DOHH2 (cell line): ENCODE results near the gene ARRB1.

Experiments
- H3F3A ChIP-seq: fragments of 200-600 bp; sonication (generic), shearing (Covaris generic); 2 replicates; pipeline ENCODE4 v1.6.0; 2016; ENCODE audit warnings: antibody characterized with exemption, mild to moderate bottlenecking; ENCODE audit not compliant: control insufficient read depth, insufficient read depth
- H3K27ac ChIP-seq: fragments of 200-600 bp; sonication (generic); 2 replicates; pipeline ENCODE4 v1.5.1; 2014; ENCODE audit warnings: low read depth, mild to moderate bottlenecking, low read length, moderate library complexity
- H3K27me3 ChIP-seq: fragments of 200-600 bp; sonication (generic); 2 replicates; pipeline ENCODE4 v1.6.1; 2014; ENCODE audit warnings: mild to moderate bottlenecking, low read length, mixed read lengths; ENCODE audit not compliant: control insufficient read depth
- H3K36me3 ChIP-seq: fragments of 200-600 bp; sonication (generic); 2 replicates; pipeline ENCODE4 v1.6.1; 2014; ENCODE audit warnings: mild to moderate bottlenecking, low read length, moderate library complexity, mixed read lengths; ENCODE audit not compliant: control insufficient read depth
- H3K4me1 ChIP-seq: fragments of 200-600 bp; sonication (generic); 2 replicates; pipeline ENCODE4 v1.6.1; 2014; ENCODE audit warnings: mild to moderate bottlenecking, low read length, mixed read lengths; ENCODE audit not compliant: control insufficient read depth
- H3K4me2 ChIP-seq: fragments of 200-600 bp; sonication (generic); 2 replicates; pipeline ENCODE4 v1.6.0; 2014; ENCODE audit warnings: mild to moderate bottlenecking, low read length, moderate library complexity
- H3K4me3 ChIP-seq: fragments of 200-600 bp; sonication (generic); 2 replicates; pipeline ENCODE4 v1.5.1; 2014; ENCODE audit warnings: mild to moderate bottlenecking, low read length, mixed read lengths
- H3K79me2 ChIP-seq: fragments of 200-600 bp; sonication (generic); 2 replicates; pipeline ENCODE4 v1.6.1; 2014; ENCODE audit warnings: mild to moderate bottlenecking, low read length, mixed read lengths; ENCODE audit not compliant: control insufficient read depth
- H3K9me2 ChIP-seq: fragments of 200-600 bp; sonication (generic); replicated peaks from 2 replicates; pipeline ENCODE4 v1.6.1; 2014; ENCODE audit warnings: mild to moderate bottlenecking, low read length, mixed read lengths; ENCODE audit not compliant: control insufficient read depth
- H3K9me3 ChIP-seq: fragments of 200-600 bp; sonication (generic); 2 replicates; pipeline ENCODE4 v1.6.1; 2014; ENCODE audit warnings: antibody characterized with exemption, low read length, mixed read lengths; ENCODE audit not compliant: control insufficient read depth, insufficient read depth
- H4K20me1 ChIP-seq: fragments of 200-600 bp; sonication (generic); 2 replicates; pipeline ENCODE4 v1.6.0; 2014; ENCODE audit warnings: low read depth, mild to moderate bottlenecking, antibody characterized with exemption, low read length, moderate library complexity; ENCODE audit not compliant: control insufficient read depth, insufficient read depth
- CTCF ChIP-seq: fragments of 200-600 bp; sonication (generic); IDR thresholded peaks from one replicate; pipeline ENCODE4 v1.5.1; 2014; ENCODE audit warnings: antibody characterized with exemption, mild to moderate bottlenecking, low read depth, low read length; ENCODE audit not compliant: poor library complexity, severe bottlenecking
- EZH2phosphoT487 ChIP-seq: fragments of 200-600 bp; sonication (generic); IDR thresholded peaks from 2 replicates; pipeline ENCODE4 v1.6.1; 2017; ENCODE audit warnings: borderline replicate concordance, mild to moderate bottlenecking, antibody characterized with exemption, low read length, moderate library complexity, mixed read lengths

ARRB1 gene

GRCh38 chr11:75241906-75242644 is 109.4 kb downstream of the ARRB1 start:
- H3K79me2 ChIP-seq, result no peaks in the 10 kb centered on the region
- H3F3A ChIP-seq, result no peaks in the 10 kb centered on the region
- H3K27ac ChIP-seq, result no peak overlapping the region
- H3K27me3 ChIP-seq, result no peaks in the 10 kb centered on the region
- H3K4me1 ChIP-seq, result no peaks in the 10 kb centered on the region
- no peaks in the 10 kb centered on the region for H3K9me3 ChIP-seq
- no peaks in the 10 kb centered on the region for H4K20me1 ChIP-seq
- H3K9me2 ChIP-seq, result no peaks in the 10 kb centered on the region
- no peaks in the 10 kb centered on the region for H3K36me3 ChIP-seq
- TF ChIP-seq EZH2phosphoT487, result no peak
- no peak for TF ChIP-seq CTCF
- H3K4me2 ChIP-seq, result no peak overlapping the region
- H3K4me3 ChIP-seq, result no peak overlapping the region

GRCh38 chr11:75241036-75241905 is 110.2 kb downstream of the ARRB1 start:
- Histone ChIP-seq H3K27ac (no peak overlapping the region), H3K4me3 (no peak overlapping the region), H3K79me2 (no peaks in the 10 kb centered on the region), H3K4me1 (no peaks in the 10 kb centered on the region), H3K9me2 (no peaks in the 10 kb centered on the region), H3K27me3 (no peaks in the 10 kb centered on the region), H3K4me2 (no peak overlapping the region), H3K36me3 (no peaks in the 10 kb centered on the region), H4K20me1 (no peaks in the 10 kb centered on the region), H3K9me3 (no peaks in the 10 kb centered on the region), H3F3A (no peaks in the 10 kb centered on the region)
- no peak for TF ChIP-seq EZH2phosphoT487
- TF ChIP-seq CTCF, result peak; percentile 18

GRCh38 chr11:75240311-75241035 is 111.0 kb downstream of the ARRB1 start, which contains the start of gene TPBGL:
TSS of gene TPBGL (plus strand) at chr11:75240774. CDS start at chr11:75241050, 276 bp downstream.
- Histone ChIP-seq H3K9me2 (no peaks in the 10 kb centered on the region), H4K20me1 (no peaks in the 10 kb centered on the region), H3K36me3 (no peaks in the 10 kb centered on the region), H3K79me2 (no peaks in the 10 kb centered on the region), H3F3A (no peaks in the 10 kb centered on the region), H3K9me3 (no peaks in the 10 kb centered on the region), H3K4me1 (no peaks in the 10 kb centered on the region), H3K4me3 (no peak within 1 kb of the TSS), H3K27me3 (no peaks in the 10 kb centered on the region), H3K27ac (no peak within 1 kb of the TSS), H3K4me2 (no peak within 1 kb of the TSS)
- no peak for TF ChIP-seq EZH2phosphoT487
- TF ChIP-seq CTCF, result no peak
